Measurements from ENCODE around the gene ADORA2B.

- TF ChIP-seq EP300 (IDR thresholded peaks at IDR 0.05) (no peak), POLR2A (IDR thresholded peaks at IDR 0.05) (no peak)
Observed at GRCh38 chr17:15963670-15964110, 18.8 kb downstream of the ADORA2B start.

Measured in tibial nerve (tissue), 3 donors.